GM12801 (cell line): ENCODE measurements around the gene RNF150.

Source experiments
- CTCF ChIP-seq: IDR thresholded peaks from one replicate; pipeline ENCODE4 v1.5.1; 2011; ENCODE audit warnings: control low read depth; ENCODE audit not compliant: insufficient read length; ENCODE audit errors: extremely low read depth

Gene RNF150

DNA sequence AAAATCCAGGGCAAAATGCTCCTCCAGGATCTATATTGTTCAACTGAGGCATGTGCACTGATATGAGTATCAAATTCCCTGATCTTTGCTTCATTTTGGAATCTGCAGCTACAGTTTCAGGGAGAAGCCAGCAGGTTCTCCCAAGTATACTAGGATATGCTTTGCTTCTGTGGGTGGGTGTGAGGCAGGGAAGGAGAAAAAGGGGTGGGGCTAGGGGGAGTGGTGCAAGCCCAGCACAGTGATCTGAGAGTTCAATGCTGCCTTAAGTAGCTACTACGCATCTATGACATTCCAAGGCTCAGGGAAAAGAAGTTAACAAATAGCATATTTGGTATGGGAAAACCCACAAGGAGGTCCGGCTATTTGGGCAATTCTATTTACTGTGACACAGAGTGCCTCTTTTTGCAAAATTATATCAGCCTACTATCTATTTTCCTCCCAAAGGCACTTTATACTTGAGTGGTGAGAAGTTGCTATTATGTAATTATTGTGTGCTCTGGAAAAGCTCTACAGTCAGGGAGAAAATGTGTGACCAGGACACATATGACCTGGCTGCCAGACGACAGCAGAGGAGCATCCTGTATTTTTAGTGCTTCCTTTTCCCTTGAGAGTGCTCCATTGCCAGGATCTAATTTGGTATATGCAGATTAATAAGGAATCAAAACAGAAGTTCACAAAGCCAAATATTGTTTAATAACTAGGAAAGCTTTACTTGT, 162.0 kb downstream of the RNF150 start:
- TF ChIP-seq CTCF = no peak

- no peak for TF ChIP-seq CTCF
These were observed 164.0 kb downstream of the RNF150 start for GRCh38 chr4:140969296-140969695.

GRCh38 chr4:140968371-140968770, 164.9 kb downstream of the RNF150 start:
- no peak for TF ChIP-seq CTCF

GRCh38 chr4:140963883-140964282, 169.4 kb downstream of the RNF150 start:
- TF ChIP-seq CTCF = no peak

- TF ChIP-seq CTCF = no peak
These were observed 177.6 kb downstream of the RNF150 start for GRCh38 chr4:140955641-140956040.

GRCh38 chr4:140952717-140953116, 180.6 kb downstream of the RNF150 start:
- no peak for TF ChIP-seq CTCF

DNA sequence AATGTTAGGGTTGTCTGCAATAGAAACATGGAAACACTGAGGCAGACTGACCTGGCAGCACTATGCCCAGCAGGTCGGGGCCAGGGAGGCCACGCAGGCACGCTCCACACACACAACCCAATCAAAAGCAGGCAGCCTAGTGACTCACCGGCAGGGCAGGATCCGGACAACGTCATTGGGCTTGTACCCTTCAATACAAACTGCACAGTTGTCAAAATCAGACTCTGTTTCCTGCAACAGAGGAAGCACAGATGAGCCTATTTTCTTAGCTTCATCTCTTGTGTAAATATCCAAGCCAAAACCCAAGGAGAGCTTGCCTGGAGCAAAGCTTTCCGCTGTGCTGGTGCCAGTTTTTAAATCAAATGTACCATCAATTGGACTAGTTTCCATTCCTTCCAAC, 185.8 kb downstream of the RNF150 start:
- TF ChIP-seq CTCF = no peak
